Mucosa of descending colon (tissue), 3 donors: Measurements from ENCODE around the gene ITGB7. TPM values are rescaled to one million over a fixed set of nuclear protein-coding genes. Genes with fewer than 3 reads are reported as not detected.

Experiments
- ATAC-seq: fragments of 200-7000 bp; cut with Tn5 transposase; one replicate; pipeline ENCODE4 v1.9.1; 2020; ENCODE audit warnings: mild to moderate bottlenecking, moderate library complexity
- DNase-seq, 3 donors: peaks; one replicate each; pipeline ENCODE4 v3.0.0-alpha.2; 2020
- H3K36me3 ChIP-seq: fragments of 200-600 bp; one replicate; pipeline ENCODE4 v1.8.0; 2021; ENCODE audit warnings: low read depth, mild to moderate bottlenecking
- H3K4me1 ChIP-seq: fragments of 200-600 bp; one replicate; pipeline ENCODE4 v1.8.0; 2021; ENCODE audit warnings: low read depth, mild to moderate bottlenecking
- H3K4me3 ChIP-seq: fragments of 200-600 bp; one replicate; pipeline ENCODE4 v1.8.0; 2021; ENCODE audit warnings: mild to moderate bottlenecking
- H3K9me3 ChIP-seq: fragments of 200-600 bp; one replicate; pipeline ENCODE4 v1.8.0; 2021; ENCODE audit warnings: mild to moderate bottlenecking
- intact Hi-C, 2 donors: fragments of 100-400 bp; cut with DNase I in 1 of 2; cut with micrococcal nuclease in 1 of 2; formaldehyde crosslinking; loops; one replicate each; pipeline versions ENCODE4 v1.11.0 to v1.11.1; 2022; cut with DNase I, micrococcal nuclease
- total RNA-seq, 3 donors: library from RNA; stranded (reverse); fragmentation: NEBNext Ultra II Directional in 2 of 3; extraction: Animal tissue kit (Norgen Biotek cat#: 25700) in 2 of 3; gene quantifications; one replicate each; pipeline versions ENCODE4 v1.2.1 to v1.2.4, GENCODE V29; 2021 to 2023
- TF ChIP-seq, protein P1 (sequence below): fragments of 200-600 bp; IDR thresholded peaks from one replicate; pipeline ENCODE4 v1.8.0; 2022; ENCODE audit warnings: antibody characterized with exemption, mild to moderate bottlenecking
- donor health status: DM: no; HTN: no; CAD: no; lungs with moderate emphysema.
- donor health status: DM: no; HTN: no; CAD: no.
- donor health status: DM: no; HTN: yes; CAD: no.

ITGB7 gene
- total RNA-seq, 3 donors from 2014 or later: 6.2 to 13.8 (median 7.3) TPM

DNA sequence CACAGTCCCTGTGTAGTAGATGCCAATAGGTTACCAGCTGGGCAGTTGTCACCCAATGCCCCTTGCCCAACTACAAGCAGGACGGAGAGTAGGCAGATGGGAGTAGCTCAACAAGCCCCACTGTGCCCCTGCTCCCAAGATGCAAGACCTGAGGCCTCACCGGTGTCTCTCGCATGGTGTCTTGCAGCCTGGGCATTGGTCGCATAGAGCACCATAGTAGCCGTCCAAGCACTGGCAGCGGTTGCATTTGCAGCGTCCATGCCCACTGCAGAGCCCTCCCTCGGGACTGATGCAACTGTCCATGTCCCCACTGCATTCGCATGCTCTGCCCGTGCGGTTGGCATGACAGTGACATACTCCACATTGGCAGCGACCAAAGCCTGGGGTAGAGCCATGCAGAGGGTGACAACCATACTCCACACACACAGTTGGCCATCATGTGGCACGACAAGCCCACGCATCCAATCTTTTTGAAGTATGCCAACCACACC, 14.5 kb downstream of the ITGB7 start:
- intact Hi-C loops: loop anchor here in 1 of 2 donors (10.0 kb wide), 1 partner anchor 128 kb away; no protein-coding TSS in a partner anchor
- Histone ChIP-seq H3K4me1 (peaks cover 2% of the 10 kb centered on the region), H3K4me3 (no peak overlapping the region), H3K9me3 (no peaks in the 10 kb centered on the region), H3K36me3 (no peaks in the 10 kb centered on the region)
- DNase-seq (no peak), ATAC-seq (no peak)
- TF ChIP-seq, protein P1, sequence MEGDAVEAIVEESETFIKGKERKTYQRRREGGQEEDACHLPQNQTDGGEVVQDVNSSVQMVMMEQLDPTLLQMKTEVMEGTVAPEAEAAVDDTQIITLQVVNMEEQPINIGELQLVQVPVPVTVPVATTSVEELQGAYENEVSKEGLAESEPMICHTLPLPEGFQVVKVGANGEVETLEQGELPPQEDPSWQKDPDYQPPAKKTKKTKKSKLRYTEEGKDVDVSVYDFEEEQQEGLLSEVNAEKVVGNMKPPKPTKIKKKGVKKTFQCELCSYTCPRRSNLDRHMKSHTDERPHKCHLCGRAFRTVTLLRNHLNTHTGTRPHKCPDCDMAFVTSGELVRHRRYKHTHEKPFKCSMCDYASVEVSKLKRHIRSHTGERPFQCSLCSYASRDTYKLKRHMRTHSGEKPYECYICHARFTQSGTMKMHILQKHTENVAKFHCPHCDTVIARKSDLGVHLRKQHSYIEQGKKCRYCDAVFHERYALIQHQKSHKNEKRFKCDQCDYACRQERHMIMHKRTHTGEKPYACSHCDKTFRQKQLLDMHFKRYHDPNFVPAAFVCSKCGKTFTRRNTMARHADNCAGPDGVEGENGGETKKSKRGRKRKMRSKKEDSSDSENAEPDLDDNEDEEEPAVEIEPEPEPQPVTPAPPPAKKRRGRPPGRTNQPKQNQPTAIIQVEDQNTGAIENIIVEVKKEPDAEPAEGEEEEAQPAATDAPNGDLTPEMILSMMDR: no peak

DNA sequence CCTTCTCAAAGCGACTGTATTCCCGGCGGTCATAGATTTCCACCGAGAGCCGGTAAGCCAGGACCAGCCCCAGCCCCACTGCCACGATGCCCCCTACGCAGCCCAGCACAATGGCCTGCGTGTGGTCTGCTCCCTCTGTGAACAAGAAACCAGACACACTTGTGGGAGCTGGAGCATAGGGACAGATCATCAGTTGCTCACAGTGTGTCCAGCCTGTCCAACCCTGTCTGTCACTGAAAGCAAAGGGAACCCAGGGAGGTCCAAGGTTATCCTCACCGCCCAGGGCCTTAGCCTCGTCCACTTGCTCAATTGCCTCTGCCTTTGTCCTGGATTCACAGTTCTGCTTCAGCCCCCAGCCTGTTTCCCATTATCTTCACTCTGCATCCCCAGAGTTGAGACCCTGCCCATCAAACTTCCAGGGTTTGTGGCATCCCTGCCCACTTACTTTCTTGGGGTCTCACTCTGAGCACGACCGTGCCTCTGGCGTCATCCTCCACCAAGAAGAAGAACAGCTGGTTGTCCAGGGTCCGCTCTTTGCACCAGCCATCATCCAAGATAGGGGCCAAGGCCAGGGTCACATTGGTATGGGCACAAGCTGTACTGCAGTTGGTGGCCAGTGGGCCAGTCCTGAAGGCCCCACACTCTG, 15.0 kb downstream of the ITGB7 start:
- peaks cover under 1% of the 10 kb centered on the region for H3K36me3 ChIP-seq
- TF ChIP-seq, protein P1: no peak
- DNase-seq: no peak
- H3K9me3 ChIP-seq: no peaks in the 10 kb centered on the region
- no peaks in the 10 kb centered on the region for H3K4me1 ChIP-seq
- no peak overlapping the region for H3K4me3 ChIP-seq
- intact Hi-C loops: loop anchor here in 1 of 2 donors (10.0 kb wide), 1 partner anchor 127 kb away; no protein-coding TSS in a partner anchor
- ATAC-seq: no peak

GRCh38 chr12:53191096-53191884, 15.8 kb downstream of the ITGB7 start:
- ATAC-seq: no peak
- no peak for DNase-seq
- H3K9me3 ChIP-seq: no peaks in the 10 kb centered on the region
- peaks cover 5% of the 10 kb centered on the region for H3K36me3 ChIP-seq
- H3K4me3 ChIP-seq: no peak overlapping the region
- TF ChIP-seq, protein P1: no peak
- intact Hi-C loops: loop anchor here in 1 of 2 donors (10.0 kb wide), 1 partner anchor 126 kb away; no protein-coding TSS in a partner anchor
- H3K4me1 ChIP-seq: no peaks in the 10 kb centered on the region

DNA sequence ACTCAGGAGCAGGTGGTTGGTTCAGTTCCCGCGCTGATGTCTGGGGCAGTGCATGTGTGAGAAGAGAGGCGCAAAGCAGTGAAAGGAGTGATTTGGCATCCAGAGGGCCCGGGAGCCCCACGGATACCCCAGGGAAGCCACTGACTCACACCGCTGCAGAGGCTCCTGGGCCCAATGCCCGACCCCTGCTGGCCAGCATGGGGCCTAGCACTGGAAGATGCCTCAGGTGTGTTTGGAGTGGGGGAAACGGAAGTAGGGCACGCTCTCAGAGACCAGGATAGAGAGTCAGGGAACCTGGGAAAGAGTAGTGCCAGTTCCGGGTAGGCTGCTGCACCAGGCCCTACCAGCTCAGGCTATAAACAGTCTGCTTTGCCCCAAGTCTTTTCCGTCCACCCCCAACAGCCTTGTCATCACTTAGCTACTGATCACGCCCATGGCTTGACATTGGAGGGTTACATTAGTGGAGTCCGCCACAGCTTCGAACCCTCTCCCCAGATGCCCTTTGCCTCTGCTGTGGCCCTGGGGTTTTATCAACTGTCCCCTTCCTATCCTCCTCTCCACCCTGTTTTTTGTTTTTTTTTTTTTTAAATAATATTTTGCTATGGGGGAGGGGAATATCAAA, 16.8 kb downstream of the ITGB7 start:
- TF ChIP-seq, protein P1: peak; percentile 23
- ATAC-seq (peak; percentile 89), DNase-seq (peak; percentile 46 to 71 (median 66))
- H3K36me3 ChIP-seq: peaks cover 5% of the 10 kb centered on the region
- intact Hi-C loops: loop anchor here in 1 of 2 donors (10.0 kb wide), 1 partner anchor 125 kb away; no protein-coding TSS in a partner anchor
- H3K4me3 ChIP-seq: no peak overlapping the region
- H3K4me1 ChIP-seq: no peaks in the 10 kb centered on the region
- H3K9me3 ChIP-seq: no peaks in the 10 kb centered on the region

- H3K4me1 ChIP-seq: peaks cover 16% of the 10 kb centered on the region
- intact Hi-C loops: no loop called here
- DNase-seq (no peak), ATAC-seq (no peak)
- H3K9me3 ChIP-seq: no peaks in the 10 kb centered on the region
- no peak overlapping the region for H3K4me3 ChIP-seq
- peaks cover 13% of the 10 kb centered on the region for H3K36me3 ChIP-seq
- TF ChIP-seq, protein P1: no peak
Observed at GRCh38 chr12:53187145-53187899, 19.7 kb downstream of the ITGB7 start.
